NT2/D1 (cell line): ENCODE data around the gene LRP10.

Experiments used
- SUZ12 ChIP-seq: IDR thresholded peaks from 2 replicates; pipeline ENCODE4 v1.6.1; 2011; ENCODE audit not compliant: insufficient read length, insufficient read depth; ENCODE audit errors: extremely low read depth
- YY1 ChIP-seq: IDR thresholded peaks from 2 replicates; pipeline ENCODE4 v1.6.1; 2011; ENCODE audit not compliant: insufficient read length, insufficient read depth
- ZNF274 ChIP-seq: IDR thresholded peaks from 2 replicates; pipeline ENCODE4 v1.6.1; 2011; ENCODE audit warnings: mild to moderate bottlenecking, low read depth, low read length

DNA sequence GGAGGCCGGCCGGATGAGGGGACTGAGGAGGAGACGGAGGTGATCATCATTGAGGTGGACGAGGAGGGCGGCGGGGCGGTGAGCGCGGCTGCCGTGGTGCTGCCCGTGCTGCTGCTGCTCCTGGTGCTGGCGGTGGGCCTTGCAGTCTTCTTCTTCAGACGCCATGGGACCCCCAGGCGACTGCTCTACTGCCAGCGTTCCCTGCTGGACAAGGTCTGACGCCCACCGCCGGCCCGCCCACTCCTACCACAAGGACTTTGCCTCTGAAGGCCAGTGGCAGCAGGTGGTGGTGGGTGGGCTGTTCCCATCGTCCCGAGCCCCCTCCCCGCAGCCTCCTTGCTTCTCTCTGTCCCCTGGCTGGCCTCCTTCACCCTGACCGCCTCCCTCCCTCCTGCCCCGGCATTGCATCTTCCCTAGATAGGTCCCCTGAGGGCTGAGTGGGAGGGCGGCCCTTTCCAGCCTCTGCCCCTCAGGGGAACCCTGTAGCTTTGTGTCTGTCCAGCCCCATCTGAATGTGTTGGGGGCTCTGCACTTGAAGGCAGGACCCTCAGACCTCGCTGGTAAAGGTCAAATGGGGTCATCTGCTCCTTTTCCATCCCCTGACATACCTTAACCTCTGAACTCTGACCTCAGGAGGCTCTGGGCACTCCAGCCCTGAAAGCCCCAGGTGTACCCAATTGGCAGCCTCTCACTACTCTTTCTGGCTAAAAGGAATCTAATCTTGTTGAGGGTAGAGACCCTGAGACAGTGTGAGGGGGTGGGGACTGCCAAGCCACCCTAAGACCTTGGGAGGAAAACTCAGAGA is 25.5 kb upstream of the LRP10 start:
- TF ChIP-seq ZNF274 (no peak), SUZ12 (no peak), YY1 (no peak)
